Muscle of back (tissue), 13 donors: ENCODE measurements around the gene MEDAG. TPM values are rescaled to one million over a fixed set of nuclear protein-coding genes. Genes with fewer than 3 reads are reported as not detected.
A peak's percentile ranks its signal among the peaks of the same experiment; 100 is the strongest.

Experiments
- DNase-seq, 3 donors: peaks; one replicate each; pipeline versions ENCODE4 v3.0.0 to v3.0.0-alpha.2; 2013
- long read RNA-seq, 9 donors: transcript quantifications; one replicate each; lab custom pipeline, GENCODE V29; 2026
- polyA plus RNA-seq, 10 donors: library from polyadenylated mRNA; unstranded; fragments of 120-200 nt; gene quantifications; one replicate each; pipeline ENCODE4 v1.2.1, GENCODE V29; 2013; ENCODE audit not compliant: insufficient read length in 10 of 10

The MEDAG gene
- polyA plus RNA-seq = 10 to 100 TPM in 5 of 10 donors, 1 to 10 TPM in 5; 5.1 to 19.5 (median 9.8) TPM
- long read RNA-seq, donor 1, partial matches to known transcripts = 0 of 4 reads
- long read RNA-seq, donor 1, other reads (novel, unspliced or antisense) = 0 of 4 reads
- long read RNA-seq, donor 2, partial matches to known transcripts = 0 of 1 reads
- long read RNA-seq, donor 2, other reads (novel, unspliced or antisense) = 0 of 1 reads
- long read RNA-seq, donor 3 = 0 reads
- long read RNA-seq, donor 4, partial matches to known transcripts = 0 of 2 reads
- long read RNA-seq, donor 4, other reads (novel, unspliced or antisense) = 0 of 2 reads
- long read RNA-seq, donor 5, partial matches to known transcripts = 0 of 1 reads
- long read RNA-seq, donor 5, other reads (novel, unspliced or antisense) = 0 of 1 reads
- long read RNA-seq, donor 6 = 0 reads
- long read RNA-seq, donor 7, transcript MEDAG-201 (5 exons, 2,374 nt) = major isoform, 5 of 15 reads
- long read RNA-seq, donor 7, partial matches to known transcripts = 10 of 15 reads
- long read RNA-seq, donor 7, other reads (novel, unspliced or antisense) = 0 of 15 reads
- long read RNA-seq, donor 8 = 0 reads
- long read RNA-seq, donor 9 = 0 reads

GRCh38 chr13:30905932-30906383 lies at the start of gene MEDAG:
MEDAG (plus strand) TSS chr13:30906271; CDS start chr13:30906516, 245 bp downstream.
- DNase-seq = peak; percentile 65 to 90 (median 85)

GRCh38 chr13:30857018-30857417 lies 49.1 kb upstream of the MEDAG start:
- DNase-seq = no peak

- no peak for DNase-seq
Observed at GRCh38 chr13:30857636-30858035, 48.4 kb upstream of the MEDAG start.

- no peak for DNase-seq
Observed at GRCh38 chr13:30859326-30859725, 46.7 kb upstream of the MEDAG start.

DNA sequence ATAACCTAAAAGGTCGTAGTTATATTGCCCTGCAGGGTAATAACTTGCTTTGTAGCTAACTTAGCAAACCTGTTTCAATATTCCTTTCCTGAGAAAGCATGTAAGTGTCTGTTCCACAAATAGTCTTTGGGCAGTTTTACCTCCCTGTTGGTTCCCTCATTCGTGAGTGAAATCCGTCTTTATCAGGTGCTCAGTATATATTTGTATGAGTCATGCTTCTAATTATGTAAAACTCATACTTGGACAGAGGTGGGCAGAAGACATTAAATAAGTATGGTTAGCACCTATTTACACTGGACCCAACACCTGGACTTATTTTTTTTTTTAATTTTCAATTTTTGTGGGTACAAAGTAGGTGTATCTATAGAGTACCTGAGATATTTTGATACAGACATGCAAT lies 44.9 kb upstream of the MEDAG start:
- no peak for DNase-seq

GRCh38 chr13:30861836-30862467 lies 44.1 kb upstream of the MEDAG start:
- no peak for DNase-seq

- DNase-seq = peak in 2 of 3 donors; percentile 40 to 64
Observed at GRCh38 chr13:30862707-30863106, 43.4 kb upstream of the MEDAG start.

- no peak for DNase-seq
Observed at GRCh38 chr13:30863231-30863630, 42.8 kb upstream of the MEDAG start.

DNA sequence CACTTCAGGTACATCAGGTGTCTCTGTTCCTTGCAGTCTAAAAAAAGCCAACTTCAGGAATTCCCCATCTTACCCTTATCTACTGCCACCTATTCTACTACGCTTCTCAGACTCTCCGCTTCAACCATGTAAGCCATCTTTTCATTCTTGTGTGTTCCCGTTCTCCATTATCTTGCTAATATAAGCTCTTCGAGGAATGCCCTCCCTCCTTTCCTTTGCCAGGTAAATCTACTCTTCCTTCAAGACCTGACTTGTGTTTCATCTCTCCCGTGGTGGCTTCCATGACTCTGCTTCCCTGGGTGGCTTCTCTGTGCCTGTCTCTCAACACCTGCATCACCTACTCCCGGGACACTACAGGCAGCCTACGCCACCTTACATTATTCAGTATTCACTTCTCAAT lies 42.3 kb upstream of the MEDAG start:
- no peak for DNase-seq

GRCh38 chr13:30864433-30865122 lies 41.5 kb upstream of the MEDAG start:
- DNase-seq = peak; percentile 88 to 95 (median 92)

DNA sequence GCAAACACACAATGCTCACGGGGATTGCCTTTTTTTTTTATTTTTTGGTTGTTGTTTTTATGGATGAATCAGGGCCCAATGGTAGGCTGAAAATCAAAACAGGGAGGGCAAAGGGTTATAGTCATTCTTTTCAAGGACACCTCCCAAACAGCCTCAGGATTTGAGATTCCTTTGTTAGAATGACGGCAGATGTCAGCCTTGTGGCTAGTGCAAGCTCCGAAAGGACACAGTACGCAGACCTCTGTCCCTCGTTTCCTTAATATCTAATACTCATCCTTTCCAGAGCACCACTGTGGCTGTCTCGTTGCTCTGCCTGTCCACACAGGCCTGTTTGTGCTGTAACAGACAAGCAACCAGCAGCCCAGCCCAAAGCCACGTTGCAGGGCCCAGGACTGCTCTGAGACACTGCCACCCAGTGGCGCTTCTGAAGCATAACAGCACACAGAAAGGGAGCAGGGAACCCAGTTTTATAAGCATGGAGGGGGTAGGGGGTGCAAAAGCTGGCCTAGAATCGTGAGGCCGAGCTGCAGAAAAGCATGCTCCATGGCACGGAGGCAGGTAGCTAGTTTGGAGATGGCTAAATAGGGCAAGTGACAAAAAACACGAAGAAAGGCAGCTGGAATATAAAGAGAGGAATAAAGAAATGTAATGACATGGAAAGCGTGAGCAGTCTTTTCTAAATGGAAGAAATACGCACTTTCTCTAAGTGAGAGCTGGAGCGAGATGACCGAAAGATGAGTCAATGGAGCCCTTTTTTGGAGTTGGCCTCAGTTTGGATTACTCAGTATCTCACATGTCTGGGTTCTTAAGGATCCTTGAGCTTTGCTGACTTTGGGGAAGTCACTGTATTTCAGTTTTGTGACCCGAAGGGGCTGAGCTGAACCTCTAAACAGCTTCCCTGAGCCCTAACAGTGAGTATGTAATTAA lies 40.7 kb upstream of the MEDAG start:
- peak; percentile 91 to 95 (median 94) for DNase-seq

GRCh38 chr13:30866677-30867076 lies 39.4 kb upstream of the MEDAG start:
- peak in 2 of 3 donors; percentile 44 to 55 for DNase-seq

- no peak for DNase-seq
Observed at GRCh38 chr13:30867089-30867669, 38.9 kb upstream of the MEDAG start.

DNA sequence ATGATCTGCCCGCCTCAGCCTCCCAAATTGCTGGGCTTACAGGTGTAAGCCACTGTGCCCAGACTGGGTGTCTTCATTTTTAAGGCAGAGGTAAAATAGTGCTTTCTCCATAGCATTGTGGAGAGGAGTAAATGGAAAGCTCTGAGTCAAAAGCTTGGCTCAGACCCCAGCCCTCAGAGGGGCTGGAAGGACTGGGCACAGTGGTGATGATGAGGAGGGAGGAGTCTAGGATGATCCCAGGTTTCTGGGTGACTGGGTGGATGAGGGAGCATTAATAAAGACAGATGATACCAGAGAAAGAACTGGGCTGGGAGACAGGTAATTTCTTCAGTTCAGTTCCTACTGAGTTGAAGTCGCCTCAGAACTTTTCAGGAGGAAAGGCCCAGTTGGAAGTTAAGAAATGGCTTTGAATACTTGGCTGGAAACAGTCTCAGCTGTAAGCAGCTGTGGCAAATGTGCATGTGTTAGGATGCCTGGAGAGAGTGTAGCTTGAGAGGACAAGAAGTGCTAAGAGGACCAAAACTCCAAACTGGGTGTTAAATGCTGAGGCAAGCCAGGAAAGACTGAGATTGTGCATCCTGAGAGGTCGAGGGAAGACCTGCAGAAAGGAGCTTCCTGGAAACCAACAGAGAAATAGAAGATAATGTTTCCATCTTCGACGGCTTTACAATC lies 37.1 kb upstream of the MEDAG start:
- peak in 2 of 3 donors; percentile 25 to 59 for DNase-seq

DNA sequence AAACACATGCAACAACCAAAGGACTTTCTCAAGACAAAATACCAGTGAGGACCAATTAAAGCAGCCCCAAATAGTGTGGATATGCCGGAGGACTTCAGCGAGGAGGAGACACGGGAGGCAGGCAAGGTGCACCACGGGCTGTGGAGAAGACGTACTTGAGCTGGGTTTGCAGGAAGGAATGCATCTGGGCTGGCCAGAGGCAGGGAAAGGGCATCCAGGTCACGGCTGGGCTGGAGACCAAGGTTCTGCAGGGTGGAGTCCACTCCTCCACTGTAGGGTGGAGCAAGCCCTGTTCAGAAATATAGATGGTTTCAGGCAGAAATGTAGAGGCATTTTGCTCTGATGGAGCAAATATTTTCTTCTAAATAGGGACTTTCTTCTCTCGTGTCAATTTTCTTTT lies 36.6 kb upstream of the MEDAG start:
- DNase-seq = peak in 1 of 3 donors; percentile 48

DNA sequence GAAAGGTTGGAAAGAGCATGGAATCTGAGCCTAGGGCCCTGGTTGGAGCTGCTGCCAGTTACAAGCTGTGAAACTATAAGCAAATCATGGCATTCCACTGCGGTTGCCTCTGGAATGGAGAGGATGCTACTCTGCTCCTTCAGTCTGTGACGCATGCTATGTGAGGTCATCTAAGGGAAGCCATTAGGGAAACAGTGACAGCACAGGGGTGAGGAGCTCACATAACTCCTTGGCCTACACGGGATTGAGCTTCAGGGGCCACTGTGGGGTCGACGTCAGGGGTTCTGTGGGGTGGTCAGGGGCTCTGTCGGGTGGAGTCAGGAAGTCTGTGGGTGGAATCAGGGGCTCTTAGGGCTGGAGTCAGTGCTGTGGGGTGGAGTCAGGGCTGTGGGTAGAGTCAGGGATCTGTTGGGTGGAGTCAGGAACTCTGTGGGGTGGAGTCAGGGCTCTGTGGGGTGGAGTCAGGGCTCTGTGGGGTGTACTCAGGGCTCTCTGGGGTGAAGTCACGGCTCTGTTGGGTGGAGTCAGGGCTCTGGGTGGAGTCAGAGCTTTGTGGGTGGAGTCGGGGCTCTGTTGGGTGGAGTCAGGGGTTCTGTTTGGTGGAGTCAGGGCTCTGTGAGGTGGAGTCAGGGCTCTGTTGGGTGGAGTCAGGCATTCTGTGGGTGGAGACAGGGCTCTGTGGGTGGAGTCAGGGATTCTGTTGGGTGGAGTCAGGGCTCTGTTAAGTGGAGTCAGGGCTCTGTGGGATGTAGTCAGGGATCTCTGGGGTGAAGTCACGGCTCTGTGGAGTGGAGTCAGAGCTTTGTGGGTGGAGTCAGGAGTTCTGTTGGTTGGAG lies 35.8 kb upstream of the MEDAG start:
- DNase-seq = peak; percentile 56 to 98 (median 68)

- no peak for DNase-seq
Observed at GRCh38 chr13:30870916-30871587, 35.0 kb upstream of the MEDAG start.

GRCh38 chr13:30871588-30872275 lies 34.3 kb upstream of the MEDAG start:
- peak in 2 of 3 donors; percentile 79 to 92 for DNase-seq
